ENCODE measurements around the gene RAB27B.

- TF ChIP-seq POLR2A (IDR thresholded peaks at IDR 0.05) (no peak), CTCF (IDR thresholded peaks at IDR 0.05) (no peak)
These were observed 88.2 kb downstream of the RAB27B start for GRCh38 chr18:54916507-54916906.
